ENCODE results near the gene MYLK2.
"Not testable (repeated sequence)": the region's sequence is repeated elsewhere in the genome, so short reads cannot be mapped to it uniquely, and the experiment has no call there.

Gene MYLK2

DNA sequence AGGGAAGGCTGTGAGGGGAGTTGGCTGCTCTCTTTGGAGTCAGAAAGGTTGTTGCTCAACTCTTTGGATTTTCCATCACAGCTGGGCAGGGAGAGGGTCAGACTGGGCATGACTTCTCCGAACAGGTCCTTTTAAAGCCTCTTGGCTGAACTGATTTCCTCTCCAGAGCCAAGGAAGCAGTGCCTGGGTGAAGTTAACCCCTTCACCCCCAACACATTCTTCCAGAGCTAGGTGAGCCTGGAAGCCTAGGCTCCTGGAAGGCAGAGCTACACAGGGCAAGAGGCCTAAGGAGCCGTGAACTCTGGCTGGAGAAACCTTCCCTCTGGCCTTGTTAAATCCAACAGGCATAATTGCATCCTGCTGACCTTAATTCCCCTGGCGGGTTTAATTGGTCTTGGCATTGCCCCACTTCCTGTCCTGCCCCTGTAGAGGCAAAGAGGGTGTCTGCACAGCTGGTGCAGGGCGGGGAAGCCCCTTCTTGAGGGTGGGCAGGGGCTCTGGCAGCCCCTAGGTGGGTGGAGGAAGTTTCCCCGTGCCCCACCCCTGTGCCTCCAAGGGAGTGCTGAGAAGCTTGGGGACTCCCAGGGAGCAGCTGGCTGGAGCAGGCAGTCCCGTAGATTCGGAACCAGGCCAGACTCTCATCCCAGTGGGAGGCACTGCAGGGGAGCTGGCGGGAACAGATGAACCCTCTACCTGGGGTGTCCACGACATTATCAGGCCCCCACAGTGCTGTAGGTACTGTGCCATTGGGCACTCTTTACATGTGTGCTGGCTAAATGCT lies 3.6 kb upstream of the MYLK2 start:
- DNase-seq (ENCODE audit: low read depth): no peak

DNA sequence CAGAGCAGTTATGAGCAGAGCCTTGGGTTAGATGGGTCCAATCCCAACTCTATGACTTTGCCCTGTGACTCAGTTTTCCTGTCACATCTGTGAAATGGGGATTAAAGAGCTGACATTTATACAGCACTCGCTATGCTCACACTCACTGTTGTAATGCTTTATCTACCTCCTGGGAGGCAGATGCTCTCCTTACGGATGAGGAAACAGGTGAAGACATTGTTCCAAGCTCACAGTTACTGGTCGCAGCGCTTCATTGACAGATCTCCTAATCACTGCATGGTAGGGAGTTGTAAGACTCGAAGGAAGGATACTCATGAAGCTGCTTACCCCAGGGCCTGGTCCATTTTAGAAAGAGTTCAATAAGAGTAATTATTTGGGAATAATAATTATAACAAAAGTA lies 2.9 kb upstream of the MYLK2 start:
- no peak for DNase-seq (ENCODE audit: low read depth)

DNA sequence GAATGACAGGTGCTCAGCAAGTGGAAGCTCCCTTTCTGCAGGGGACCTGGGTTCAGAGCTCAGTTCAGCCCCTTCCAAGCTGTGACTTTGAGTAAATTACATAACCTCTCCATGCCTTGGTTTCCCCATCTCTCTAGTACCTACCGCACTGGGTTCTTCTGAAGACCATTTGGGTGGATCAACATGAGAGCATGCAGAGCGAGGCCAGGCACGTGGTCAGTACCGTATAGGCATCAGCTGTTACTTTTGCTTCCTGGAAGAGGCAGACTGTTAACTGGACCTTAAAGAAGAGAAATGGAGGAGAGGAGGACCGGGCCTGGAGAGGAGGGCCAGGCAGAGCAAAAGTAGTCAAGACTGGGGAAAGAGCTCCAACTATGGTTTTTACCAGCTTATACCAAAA lies 1.7 kb upstream of the MYLK2 start:
- no peak for DNase-seq (ENCODE audit: low read depth)

DNA sequence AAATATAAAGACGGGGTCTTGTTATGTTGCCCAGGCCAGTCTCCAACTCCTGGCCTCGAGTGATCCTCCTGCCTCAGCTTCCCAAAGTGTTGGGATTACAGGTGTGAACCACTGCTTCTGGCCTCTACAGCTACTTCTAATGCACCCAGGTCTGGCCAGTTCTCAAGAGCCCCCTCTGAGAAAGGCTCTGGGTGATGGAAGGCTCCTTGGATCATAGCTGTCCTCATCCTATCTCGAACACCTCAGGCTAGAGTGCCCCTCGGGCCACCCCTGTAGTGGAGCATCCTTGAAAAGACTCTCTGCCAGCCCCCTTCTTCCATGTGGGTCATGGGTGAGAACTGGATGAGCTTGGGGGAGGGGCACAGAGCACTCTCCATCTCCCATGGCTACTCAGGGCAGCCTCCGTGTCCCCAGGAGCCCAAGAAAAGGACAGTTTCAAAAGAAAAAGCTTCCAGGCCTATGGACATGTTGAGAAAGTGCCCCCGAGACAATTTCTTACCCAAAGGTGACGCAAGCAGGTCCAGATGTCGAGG lies 714 bp upstream of the MYLK2 start:
- DNase-seq (ENCODE audit: low read depth): no peak

DNA sequence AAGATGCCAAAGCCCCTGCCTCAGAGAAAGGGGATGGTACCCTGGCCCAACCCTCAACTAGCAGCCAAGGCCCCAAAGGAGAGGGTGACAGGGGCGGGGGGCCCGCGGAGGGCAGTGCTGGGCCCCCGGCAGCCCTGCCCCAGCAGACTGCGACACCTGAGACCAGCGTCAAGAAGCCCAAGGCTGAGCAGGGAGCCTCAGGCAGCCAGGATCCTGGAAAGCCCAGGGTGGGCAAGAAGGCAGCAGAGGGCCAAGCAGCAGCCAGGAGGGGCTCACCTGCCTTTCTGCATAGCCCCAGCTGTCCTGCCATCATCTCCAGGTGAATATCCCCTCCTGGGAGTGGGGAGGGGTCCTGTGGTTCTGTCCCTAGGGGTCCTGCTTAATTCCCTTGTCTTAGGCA lies 1.1 kb downstream of the MYLK2 start:
- DNase-seq (ENCODE audit: low read depth): no peak

DNA sequence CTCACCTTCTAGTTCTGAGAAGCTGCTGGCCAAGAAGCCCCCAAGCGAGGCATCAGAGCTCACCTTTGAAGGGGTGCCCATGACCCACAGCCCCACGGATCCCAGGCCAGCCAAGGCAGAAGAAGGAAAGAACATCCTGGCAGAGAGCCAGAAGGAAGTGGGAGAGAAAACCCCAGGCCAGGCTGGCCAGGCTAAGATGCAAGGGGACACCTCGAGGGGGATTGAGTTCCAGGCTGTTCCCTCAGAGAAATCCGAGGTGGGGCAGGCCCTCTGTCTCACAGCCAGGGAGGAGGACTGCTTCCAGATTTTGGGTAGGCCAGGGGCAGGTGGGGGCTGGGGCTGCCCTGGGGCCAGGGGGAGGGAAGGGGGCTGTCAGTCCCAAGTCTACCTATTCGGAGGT lies 2.3 kb downstream of the MYLK2 start:
- DNase-seq (ENCODE audit: low read depth): no peak

DNA sequence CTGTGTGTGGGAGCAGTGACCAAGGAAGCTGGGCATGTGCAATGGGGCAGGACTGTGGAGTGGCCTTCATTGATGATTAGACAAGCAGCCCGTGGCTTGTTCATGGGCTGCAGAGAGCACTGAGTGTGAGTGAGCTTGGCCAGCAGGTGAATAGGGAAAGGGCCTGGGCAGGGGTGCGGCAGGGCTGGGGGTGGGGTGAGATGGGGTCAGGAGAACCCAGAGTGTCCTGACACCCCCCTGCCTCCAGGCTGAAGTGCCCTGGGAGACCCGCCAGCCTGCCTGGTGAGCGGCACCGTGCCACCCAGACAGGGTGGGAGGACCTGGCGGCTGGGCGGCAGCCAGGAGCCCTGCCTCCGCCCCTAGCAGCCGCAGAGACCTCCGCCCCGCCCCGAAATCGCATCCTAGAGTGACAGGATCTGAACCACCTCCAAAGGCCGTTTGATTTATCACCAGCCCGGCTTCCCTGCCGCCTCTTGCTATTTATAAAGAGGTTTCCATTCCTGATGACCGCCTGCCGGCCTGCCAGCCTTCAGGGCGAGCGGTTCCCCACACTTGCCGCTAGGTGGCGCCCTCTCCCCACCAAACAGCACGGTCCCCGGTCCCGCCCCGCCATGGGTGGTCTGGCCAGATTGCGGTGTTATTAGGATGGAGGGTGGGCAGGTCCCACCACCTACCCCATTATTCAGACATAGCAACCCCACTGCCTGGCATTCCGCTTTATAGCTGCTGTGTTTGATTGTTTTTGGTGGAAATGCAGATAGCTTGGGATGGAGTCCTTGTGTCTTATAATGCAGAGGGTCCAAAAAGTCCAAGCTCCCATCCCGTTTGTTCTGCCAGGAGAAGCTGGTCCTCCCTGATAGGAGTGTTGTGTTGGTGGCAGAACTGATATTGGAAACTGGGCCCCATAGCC lies 3.5 kb downstream of the MYLK2 start:
- peak; percentile 27 for DNase-seq (ENCODE audit: low read depth)

DNA sequence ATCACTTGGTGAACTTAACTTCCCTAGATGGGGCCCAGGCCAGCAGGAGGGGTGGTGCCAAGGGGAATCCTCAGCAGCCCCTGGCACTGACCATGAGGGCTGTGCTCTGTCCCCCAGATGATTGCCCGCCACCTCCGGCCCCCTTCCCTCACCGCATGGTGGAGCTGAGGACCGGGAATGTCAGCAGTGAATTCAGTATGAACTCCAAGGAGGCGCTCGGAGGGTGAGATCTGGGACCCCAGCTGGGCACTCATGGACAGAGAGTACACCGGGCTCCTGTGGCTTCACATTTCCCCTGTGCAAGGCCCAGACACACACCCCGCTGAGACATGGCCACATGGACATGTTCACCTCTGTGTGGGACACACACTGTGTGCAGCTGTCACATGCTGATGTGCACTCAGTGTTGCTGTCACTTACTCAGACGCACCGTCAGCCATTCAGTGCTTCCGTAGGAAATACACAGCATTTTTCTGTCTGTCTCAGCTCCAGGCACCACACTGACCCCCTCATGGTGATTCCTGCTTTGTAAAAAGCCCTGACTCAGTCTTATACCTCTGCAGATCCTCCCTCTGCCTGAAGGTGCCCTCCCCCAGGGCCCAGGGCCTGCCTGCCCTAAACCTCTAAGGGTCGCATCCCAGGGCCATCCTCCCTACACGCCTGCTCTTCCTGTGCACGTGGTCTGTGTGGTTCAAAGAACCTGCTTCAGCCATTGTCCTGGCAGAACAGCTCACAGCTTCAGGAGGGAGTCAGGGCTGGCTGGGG lies 4.4 kb downstream of the MYLK2 start:
- no peak for DNase-seq (ENCODE audit: low read depth)

DNA sequence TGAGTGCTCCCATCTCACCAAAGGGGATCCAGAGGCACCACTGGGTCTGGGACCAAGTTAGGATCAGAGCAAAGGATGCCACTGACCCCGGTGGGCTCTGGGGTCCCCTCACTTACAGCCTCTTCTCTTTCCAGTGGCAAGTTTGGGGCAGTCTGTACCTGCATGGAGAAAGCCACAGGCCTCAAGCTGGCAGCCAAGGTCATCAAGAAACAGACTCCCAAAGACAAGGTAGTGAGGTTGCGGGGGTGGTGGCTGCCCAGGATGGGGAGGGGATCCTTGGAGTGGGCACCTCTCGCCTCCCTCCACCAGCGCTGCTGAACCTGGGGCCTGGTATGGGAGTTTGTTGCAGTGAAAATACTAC lies 4.9 kb downstream of the MYLK2 start:
- DNase-seq (ENCODE audit: low read depth): no peak

DNA sequence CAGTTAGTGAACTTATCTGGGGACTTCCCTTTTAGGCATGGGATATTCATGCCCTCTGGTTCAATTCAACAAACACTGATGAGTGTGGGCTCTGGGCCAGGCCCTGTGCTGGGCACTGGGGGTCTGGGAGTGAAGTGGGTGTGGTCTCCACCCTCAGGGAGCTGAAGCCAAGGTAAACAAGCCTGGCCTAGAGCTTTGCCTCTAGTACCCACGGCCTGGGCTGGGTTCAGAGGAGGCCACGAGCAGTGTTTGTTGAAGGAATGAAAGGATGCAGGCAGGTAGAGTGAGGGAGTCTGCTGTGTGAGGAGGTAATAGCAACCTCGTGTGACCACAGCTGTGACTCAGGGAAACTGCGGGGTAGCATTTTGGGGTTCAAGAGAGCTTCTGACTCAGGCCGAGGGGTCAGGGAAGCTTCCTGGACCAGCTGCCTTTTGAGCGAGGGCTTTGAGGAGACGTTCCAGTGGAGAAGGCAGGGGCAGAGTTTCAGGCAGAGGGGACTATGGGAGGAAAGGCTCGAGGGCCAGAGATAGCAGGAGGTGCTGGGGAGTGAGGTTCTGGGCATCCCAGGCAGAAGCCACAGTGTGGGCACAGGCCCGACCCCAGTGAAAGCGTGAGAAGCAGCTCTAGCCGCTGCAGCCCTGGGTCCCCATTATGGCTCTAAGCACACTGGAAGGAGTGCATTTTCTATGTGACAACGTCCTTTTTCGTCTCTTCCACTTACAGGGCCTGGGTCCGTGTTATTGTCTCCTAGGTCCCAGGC lies 5.6 kb downstream of the MYLK2 start:
- no peak for DNase-seq (ENCODE audit: low read depth)

DNA sequence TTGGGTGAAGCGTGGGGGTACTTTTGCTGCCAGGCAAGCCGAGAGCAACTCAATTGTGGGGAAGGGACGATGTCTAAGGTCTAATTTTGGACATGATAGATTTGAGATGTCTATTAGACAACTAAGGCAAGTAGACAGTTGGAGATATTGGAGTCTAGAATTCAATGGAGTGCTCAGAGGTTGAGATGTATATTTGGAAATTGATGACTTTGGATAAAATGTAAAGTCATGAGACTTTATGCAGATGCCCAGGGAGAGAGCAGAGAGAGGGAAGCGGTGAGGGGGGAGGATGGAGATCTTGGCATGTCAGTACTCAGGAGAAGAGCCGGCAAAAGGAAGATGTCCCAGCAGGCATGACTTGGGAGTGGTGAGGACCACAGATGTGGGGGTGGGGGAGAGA lies 6.9 kb downstream of the MYLK2 start:
- no peak for DNase-seq (ENCODE audit: low read depth)

DNA sequence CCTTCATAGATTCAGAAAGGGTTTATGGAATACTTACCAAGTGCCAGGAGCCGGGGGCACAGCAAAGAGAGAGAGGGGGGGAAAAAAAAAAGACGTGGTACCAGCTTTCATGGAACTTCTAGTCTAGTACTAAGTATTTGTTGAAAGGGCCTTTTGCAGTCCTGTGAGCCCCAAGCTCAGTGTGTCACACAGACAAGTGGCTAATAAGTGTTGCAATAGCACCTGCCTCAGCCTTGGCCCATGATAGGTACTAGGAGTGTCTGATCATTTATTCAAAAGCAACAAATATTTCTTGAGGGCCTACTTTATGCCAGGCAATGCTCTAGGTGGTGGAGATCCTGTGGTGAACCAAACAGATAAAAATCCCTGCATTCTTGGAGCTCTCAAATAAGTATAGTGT lies 7.9 kb downstream of the MYLK2 start:
- DNase-seq (ENCODE audit: low read depth): no peak

DNA sequence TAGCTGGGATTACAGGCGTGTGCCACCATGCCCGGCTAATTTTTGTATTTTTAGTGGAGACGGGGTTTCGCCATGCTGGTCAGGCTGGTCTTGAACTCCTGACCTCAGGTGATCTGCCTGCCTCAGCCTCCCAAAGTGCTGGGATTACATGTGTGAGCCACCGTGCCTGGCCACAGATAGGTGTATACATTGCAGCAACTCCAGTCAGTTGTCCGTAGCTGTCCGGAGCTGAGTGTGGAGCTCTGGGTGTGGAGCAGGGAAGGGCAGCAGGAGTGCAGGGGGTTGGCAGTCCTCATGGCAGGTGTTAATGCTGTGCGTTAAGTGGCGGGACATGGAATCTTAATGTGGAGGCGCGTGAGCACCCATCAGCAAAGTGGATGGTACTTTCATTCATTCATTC lies 8.9 kb downstream of the MYLK2 start:
- not testable (repeated sequence) for DNase-seq (ENCODE audit: low read depth)

DNA sequence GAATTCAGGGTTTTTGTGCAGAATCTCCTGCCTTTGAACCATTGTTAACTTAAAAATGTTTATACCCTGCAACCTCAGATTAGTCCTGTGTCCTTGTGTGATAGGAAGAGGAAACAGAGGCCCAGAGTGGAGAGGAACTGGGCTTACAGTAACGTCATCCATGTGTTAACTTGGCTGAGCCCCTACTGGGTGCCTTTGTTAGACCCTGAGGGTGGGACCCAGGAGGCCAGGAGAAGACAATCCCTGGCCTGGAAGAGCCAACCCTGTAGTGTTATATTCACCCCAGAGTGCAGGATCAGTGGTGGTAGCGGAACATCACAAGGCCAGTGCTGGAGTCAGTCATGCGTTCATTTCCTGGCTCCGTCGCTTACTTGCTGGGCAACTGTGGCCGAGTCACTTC lies 10.6 kb downstream of the MYLK2 start:
- no peak for DNase-seq (ENCODE audit: low read depth)

DNA sequence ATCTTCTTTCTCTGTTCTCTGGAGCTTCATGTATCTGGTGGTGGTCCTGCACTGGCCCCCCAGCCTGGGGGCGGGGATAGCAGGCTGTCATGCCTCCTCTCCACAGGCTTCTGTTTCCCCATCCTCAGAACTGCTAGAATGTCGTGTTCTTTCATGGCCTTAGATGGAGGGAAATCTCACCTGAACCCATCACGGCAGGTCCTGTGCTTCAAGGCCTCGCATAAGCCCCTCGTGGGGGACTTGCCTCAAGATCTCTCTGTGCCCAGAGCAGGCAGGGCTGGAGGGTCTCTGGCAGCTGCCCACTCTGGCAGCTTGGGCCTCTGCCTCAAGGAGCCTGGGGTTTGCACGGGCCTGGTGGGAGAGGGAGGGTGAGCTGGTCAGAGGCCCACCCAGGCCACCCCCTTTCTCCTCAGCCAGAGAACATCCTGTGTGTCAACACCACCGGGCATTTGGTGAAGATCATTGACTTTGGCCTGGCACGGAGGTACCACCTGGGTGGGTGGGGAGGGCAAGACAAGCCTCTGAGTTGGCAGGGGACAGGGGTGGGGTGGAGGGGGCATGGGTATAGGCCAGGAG lies 11.3 kb downstream of the MYLK2 start:
- DNase-seq (ENCODE audit: low read depth): no peak

DNA sequence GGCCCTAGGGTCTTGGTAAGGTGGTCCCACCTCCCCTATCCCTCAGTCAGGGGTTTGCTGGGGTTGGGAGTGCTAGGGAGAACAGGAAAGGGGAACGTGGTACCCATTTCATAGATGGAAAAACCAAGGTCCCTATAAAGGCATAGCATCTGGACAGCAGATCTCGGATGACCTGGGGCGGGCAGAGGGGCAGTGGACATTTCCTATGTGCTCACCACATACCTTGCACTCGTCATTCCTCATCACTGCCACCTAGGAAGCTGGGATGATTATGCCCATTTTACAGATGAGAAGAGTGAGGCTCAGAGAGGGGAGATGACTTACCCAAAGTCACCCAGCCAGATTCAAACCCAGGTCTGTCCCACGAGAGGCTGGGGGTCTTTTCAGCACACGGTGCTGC lies 12.1 kb downstream of the MYLK2 start:
- no peak for DNase-seq (ENCODE audit: low read depth)

DNA sequence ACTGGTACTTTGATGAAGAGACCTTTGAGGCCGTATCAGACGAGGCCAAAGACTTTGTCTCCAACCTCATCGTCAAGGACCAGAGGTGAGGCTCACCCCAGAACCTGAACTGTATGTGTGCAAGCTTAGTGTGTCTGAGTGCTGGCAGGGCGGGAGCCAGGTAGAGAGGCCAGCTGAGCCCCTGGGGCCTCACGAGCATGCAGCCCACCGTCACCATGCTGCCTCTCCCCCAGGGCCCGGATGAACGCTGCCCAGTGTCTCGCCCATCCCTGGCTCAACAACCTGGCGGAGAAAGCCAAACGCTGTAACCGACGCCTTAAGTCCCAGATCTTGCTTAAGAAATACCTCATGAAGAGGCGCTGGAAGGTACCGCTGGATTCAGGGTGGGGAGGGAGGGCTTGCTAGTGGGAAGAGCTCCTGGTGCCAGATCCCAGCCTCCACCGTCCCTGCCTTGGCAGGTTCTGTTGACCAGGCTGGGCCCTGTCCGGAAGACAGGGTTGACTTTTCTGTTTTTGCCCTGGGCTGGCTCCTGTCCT lies 12.7 kb downstream of the MYLK2 start:
- DNase-seq (ENCODE audit: low read depth): no peak

DNA sequence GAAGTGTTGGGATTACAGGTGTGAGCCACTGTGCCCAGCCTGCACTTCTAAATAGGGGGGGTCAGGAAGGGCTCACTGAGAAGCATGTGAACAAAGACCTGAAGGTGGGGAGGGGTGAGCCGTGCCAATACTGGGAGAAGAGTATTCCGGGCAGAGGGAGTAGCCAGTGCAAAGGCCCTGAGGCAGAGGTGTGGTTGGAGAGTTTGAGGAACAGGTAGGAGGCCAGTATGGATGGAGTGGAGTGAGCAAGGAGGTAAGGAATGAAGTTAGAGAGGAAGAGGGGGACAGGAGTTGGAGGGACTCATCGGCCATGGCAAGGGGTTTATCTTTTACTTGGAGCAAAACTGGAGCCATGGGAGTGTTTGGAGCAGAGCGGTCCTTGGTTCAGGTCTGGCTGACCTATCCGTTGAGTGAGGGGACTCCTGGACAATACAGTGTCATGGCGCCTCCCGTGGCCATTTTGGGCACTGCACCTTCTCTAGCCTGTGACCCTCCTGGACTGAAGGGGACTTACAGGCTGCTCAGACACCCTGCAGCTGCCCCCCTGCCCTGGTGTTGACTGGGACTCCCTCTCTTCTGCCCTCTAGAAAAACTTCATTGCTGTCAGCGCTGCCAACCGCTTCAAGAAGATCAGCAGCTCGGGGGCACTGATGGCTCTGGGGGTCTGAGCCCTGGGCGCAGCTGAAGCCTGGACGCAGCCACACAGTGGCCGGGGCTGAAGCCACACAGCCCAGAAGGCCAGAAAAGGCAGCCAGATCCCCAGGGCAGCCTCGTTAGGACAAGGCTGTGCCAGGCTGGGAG lies 14.2 kb downstream of the MYLK2 start:
- DNase-seq (ENCODE audit: low read depth): no peak

DNA sequence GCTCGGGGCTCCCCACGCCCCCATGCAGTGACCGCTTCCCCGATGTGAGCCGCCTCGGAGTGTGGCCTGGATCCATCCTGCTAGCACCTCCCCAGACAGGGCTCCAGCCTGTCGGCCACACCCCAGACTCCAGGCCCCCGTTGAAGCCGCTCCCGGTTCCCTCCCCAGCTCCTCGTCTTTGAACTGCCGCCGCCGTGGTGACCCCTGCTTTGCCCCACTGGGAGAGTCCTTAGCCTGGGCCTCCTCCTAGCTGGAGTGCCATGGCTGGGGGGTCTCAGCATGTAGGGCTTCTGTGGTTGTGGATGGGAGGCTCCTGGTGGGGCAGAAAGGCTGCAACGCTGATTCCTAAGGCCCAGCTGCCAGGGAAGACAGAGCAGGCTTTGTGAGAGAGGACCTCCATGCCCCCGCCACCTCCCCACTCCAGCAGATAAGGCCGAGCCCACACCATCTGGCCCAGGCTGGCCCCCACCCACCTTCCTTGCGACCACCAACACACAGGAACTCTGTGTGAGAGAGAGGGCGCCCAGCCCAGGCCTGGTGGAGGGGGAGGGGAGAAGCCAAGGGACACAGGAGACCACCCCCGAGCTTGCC lies 14.9 kb downstream of the MYLK2 start:
- no peak for DNase-seq (ENCODE audit: low read depth)

DNA sequence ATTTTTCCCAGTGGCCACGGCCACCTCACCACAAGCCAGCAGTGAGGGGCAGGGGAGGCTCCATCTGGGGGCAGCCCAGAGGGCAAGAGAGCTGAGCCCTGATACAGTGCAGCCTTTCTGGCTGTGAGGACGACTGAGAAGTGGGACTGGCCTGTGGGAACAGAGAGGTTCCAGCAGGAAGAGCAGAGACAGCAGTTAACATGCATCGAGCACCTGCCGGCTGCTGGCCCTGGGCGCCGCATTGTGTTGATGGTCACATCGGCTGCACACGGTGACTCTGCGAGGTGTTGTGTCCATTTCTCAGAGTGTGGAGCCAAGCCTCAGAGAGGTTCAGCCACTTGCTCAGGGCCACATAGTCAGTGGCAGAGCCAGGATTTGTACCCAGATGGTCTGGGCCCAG lies 16.4 kb downstream of the MYLK2 start:
- DNase-seq (ENCODE audit: low read depth): no peak

Data from GM04504 (cell line).